RWPE2 (cell line): Measurements from ENCODE around the gene GRP.

Experiments
- ATAC-seq: fragments of 200-7000 bp; cut with Tn5 transposase; 3 replicates; pipeline ENCODE4 v1.9.1; 2021; ENCODE audit warnings: low read depth
- DNase-seq: peaks from one replicate; pipeline ENCODE4 v3.0.0-alpha.2; 2020; ENCODE audit warnings: low spot score
- H3K27ac ChIP-seq: fragments of 450-650 bp; 2 replicates; pipeline ENCODE4 v1.5.1; 2017; ENCODE audit warnings: mild to moderate bottlenecking; ENCODE audit not compliant: poor library complexity, severe bottlenecking
- H3K27me3 ChIP-seq: fragments of 250-450 bp; sonication (Bioruptor Pico); 2 replicates; pipeline ENCODE4 v1.5.1; 2021; ENCODE audit warnings: mild to moderate bottlenecking, moderate library complexity; ENCODE audit not compliant: insufficient read depth, poor library complexity, severe bottlenecking
- H3K36me3 ChIP-seq: fragments of 250-450 bp; sonication (Bioruptor Pico); 2 replicates; pipeline ENCODE4 v1.5.1; 2020; ENCODE audit warnings: low read depth, mild to moderate bottlenecking, moderate library complexity
- H3K4me1 ChIP-seq: fragments of 250-450 bp; sonication (Bioruptor Pico); 2 replicates; pipeline ENCODE4 v1.5.1; 2021; ENCODE audit warnings: mild to moderate bottlenecking, moderate library complexity; ENCODE audit not compliant: insufficient read depth, poor library complexity, severe bottlenecking
- H3K4me3 ChIP-seq: fragments of 250-450 bp; sonication (Bioruptor Pico); 2 replicates; pipeline ENCODE4 v1.5.1; 2021; ENCODE audit warnings: mild to moderate bottlenecking, moderate library complexity; ENCODE audit not compliant: severe bottlenecking
- H3K9me3 ChIP-seq: fragments of 250-450 bp; sonication (Bioruptor Pico); 2 replicates; pipeline ENCODE4 v1.5.1; 2021; ENCODE audit warnings: mild to moderate bottlenecking, moderate library complexity; ENCODE audit not compliant: severe bottlenecking
- CTCF ChIP-seq: fragments of 450-650 bp; IDR thresholded peaks from one replicate; pipeline ENCODE4 v1.5.1; 2017; ENCODE audit warnings: mild to moderate bottlenecking, moderate library complexity; ENCODE audit not compliant: poor library complexity, severe bottlenecking

The GRP gene

GRCh38 chr18:59210299-59210698, 9.7 kb upstream of the GRP start:
- no peaks in the 10 kb centered on the region for H3K36me3 ChIP-seq
- DNase-seq (no peak), ATAC-seq (no peak)
- no peaks in the 10 kb centered on the region for H3K9me3 ChIP-seq
- peaks cover 6% of the 10 kb centered on the region for H3K4me1 ChIP-seq
- TF ChIP-seq CTCF = no peak
- H3K4me3 ChIP-seq = no peak overlapping the region
- H3K27me3 ChIP-seq = peaks cover 8% of the 10 kb centered on the region
- no peak overlapping the region for H3K27ac ChIP-seq

- H3K9me3 ChIP-seq = no peaks in the 10 kb centered on the region
- peaks cover 6% of the 10 kb centered on the region for H3K4me1 ChIP-seq
- no peak for ATAC-seq
- no peaks in the 10 kb centered on the region for H3K36me3 ChIP-seq
- TF ChIP-seq CTCF = no peak
- no peak overlapping the region for H3K27ac ChIP-seq
- no peak overlapping the region for H3K4me3 ChIP-seq
- peaks cover 12% of the 10 kb centered on the region for H3K27me3 ChIP-seq
- DNase-seq = no peak
Observed at GRCh38 chr18:59211629-59212028, 8.3 kb upstream of the GRP start.

- DNase-seq = no peak
- no peak overlapping the region for H3K4me3 ChIP-seq
- no peak for ATAC-seq
- no peaks in the 10 kb centered on the region for H3K9me3 ChIP-seq
- H3K4me1 ChIP-seq = no peaks in the 10 kb centered on the region
- H3K27ac ChIP-seq = no peak overlapping the region
- H3K36me3 ChIP-seq = no peaks in the 10 kb centered on the region
- no peak for TF ChIP-seq CTCF
- H3K27me3 ChIP-seq = peaks cover 67% of the 10 kb centered on the region
Observed at GRCh38 chr18:59218018-59218417, 1.9 kb upstream of the GRP start.

- TF ChIP-seq CTCF = no peak
- Histone ChIP-seq H3K4me1 (no peaks in the 10 kb centered on the region), H3K36me3 (no peaks in the 10 kb centered on the region), H3K4me3 (no peak overlapping the region), H3K9me3 (no peaks in the 10 kb centered on the region), H3K27me3 (peaks cover 82% of the 10 kb centered on the region), H3K27ac (no peak overlapping the region)
- peak; percentile 33; the same call in 2 of the 3 replicates for ATAC-seq
- no peak for DNase-seq
Observed at GRCh38 chr18:59220164-59220783, 316 bp downstream of the GRP start.

GRCh38 chr18:59220784-59221765, 1.1 kb downstream of the GRP start:
- ATAC-seq (peak; percentile 57; the same call in 1 of the 3 replicates), DNase-seq (no peak)
- H3K9me3 ChIP-seq = no peaks in the 10 kb centered on the region
- H3K27me3 ChIP-seq = peaks cover 83% of the 10 kb centered on the region
- H3K27ac ChIP-seq = no peak overlapping the region
- no peak overlapping the region for H3K4me3 ChIP-seq
- H3K4me1 ChIP-seq = no peaks in the 10 kb centered on the region
- no peaks in the 10 kb centered on the region for H3K36me3 ChIP-seq
- TF ChIP-seq CTCF = no peak
